GM23338 (cell line): ENCODE data around the gene VPS50. TPM values are rescaled to one million over a fixed set of nuclear protein-coding genes. Genes with fewer than 3 reads are reported as not detected.

Experiments
- ATAC-seq: fragments of 200-7000 bp; cut with Tn5 transposase; 3 replicates; pipeline ENCODE4 v1.9.1; 2020
- DNase-seq: peaks from one replicate; pipeline ENCODE4 v3.0.0-alpha.2; 2015; ENCODE audit warnings: low spot score
- H2AFZ ChIP-seq: fragments of 200-600 bp; sonication (generic); 2 replicates; pipeline ENCODE4 v1.8.0; 2016; ENCODE audit warnings: antibody characterized with exemption, mild to moderate bottlenecking, moderate library complexity
- H3F3A ChIP-seq: fragments of 200-600 bp; sonication (generic); replicated peaks from 2 replicates; pipeline ENCODE4 v1.8.0; 2017; ENCODE audit warnings: antibody characterized with exemption, mixed run types, low read depth
- H3K27ac ChIP-seq: fragments of 200-600 bp; sonication (generic); 2 replicates; pipeline ENCODE4 v1.6.1; 2016; ENCODE audit warnings: low read depth
- H3K27me3 ChIP-seq: fragments of 200-600 bp; sonication (generic); 2 replicates; pipeline ENCODE4 v1.8.0; 2016; ENCODE audit warnings: mild to moderate bottlenecking, mixed run types, moderate library complexity; ENCODE audit not compliant: insufficient read depth
- H3K36me3 ChIP-seq: fragments of 200-600 bp; sonication (generic); 2 replicates; pipeline ENCODE4 v1.8.0; 2016; ENCODE audit warnings: mild to moderate bottlenecking; ENCODE audit not compliant: insufficient read depth
- H3K4me1 ChIP-seq: fragments of 200-600 bp; sonication (generic); 2 replicates; pipeline ENCODE4 v1.8.0; 2016; ENCODE audit warnings: mild to moderate bottlenecking, moderate library complexity; ENCODE audit not compliant: insufficient read depth
- H3K4me2 ChIP-seq: fragments of 200-600 bp; sonication (generic); 2 replicates; pipeline ENCODE4 v1.7.1; 2017; ENCODE audit warnings: mixed run types
- H3K4me3 ChIP-seq: fragments of 200-600 bp; sonication (generic); 2 replicates; pipeline ENCODE4 v1.6.1; 2016; ENCODE audit warnings: mixed run types
- H3K79me2 ChIP-seq: fragments of 200-600 bp; sonication (generic); replicated peaks from 2 replicates; pipeline ENCODE4 v1.8.0; 2017; ENCODE audit warnings: mild to moderate bottlenecking; ENCODE audit not compliant: insufficient read depth
- H3K9me2 ChIP-seq: fragments of 200-600 bp; sonication (generic); 2 replicates; pipeline ENCODE4 v1.8.0; 2017; ENCODE audit not compliant: insufficient read depth
- H4K20me1 ChIP-seq: fragments of 200-600 bp; sonication (generic); replicated peaks from 2 replicates; pipeline ENCODE4 v1.8.0; 2017; ENCODE audit warnings: mild to moderate bottlenecking; ENCODE audit not compliant: insufficient read depth
- H3K27ac Mint-ChIP-seq: 2 replicates; pipeline ENCODE4 v1.8.0; 2020; ENCODE audit warnings: inconsistent platforms, mild to moderate bottlenecking, moderate library complexity, mixed read lengths
- H3K27me3 Mint-ChIP-seq: 3 replicates; pipeline ENCODE4 v1.8.0; 2022; ENCODE audit warnings: low read depth, mild to moderate bottlenecking, moderate library complexity, mixed read lengths, inconsistent platforms; ENCODE audit not compliant: insufficient read depth, poor library complexity
- H3K36me3 Mint-ChIP-seq: 3 replicates; pipeline ENCODE4 v1.8.0; 2021; ENCODE audit warnings: low read depth, mild to moderate bottlenecking, inconsistent platforms, moderate library complexity, mixed read lengths
- H3K4me1 Mint-ChIP-seq: 3 replicates; pipeline ENCODE4 v1.8.0; 2020; ENCODE audit warnings: mild to moderate bottlenecking, inconsistent platforms, mixed read lengths
- H3K4me3 Mint-ChIP-seq: 3 replicates; pipeline ENCODE4 v1.8.0; 2021; ENCODE audit warnings: moderate library complexity, mild to moderate bottlenecking, inconsistent platforms, mixed read lengths
- H3K9me3 Mint-ChIP-seq: 3 replicates; pipeline ENCODE4 v1.8.0; 2020; ENCODE audit warnings: moderate library complexity, mild to moderate bottlenecking, inconsistent platforms, mixed read lengths
- CREB1 ChIP-seq: fragments of 250-450 bp; sonication (Bioruptor Pico); IDR thresholded peaks from 2 replicates; pipeline ENCODE4 v1.5.0; 2020; ENCODE audit warnings: low read depth, mild to moderate bottlenecking, moderate library complexity
- CTCF ChIP-seq, 2 experiments: fragments of 200-600 bp in 1 of 2; sonication (generic) in 1 of 2; conservative IDR thresholded peaks; 2 replicates each; pipeline versions ENCODE4 v1.5.1 to v1.6.1; 2016 to 2017; ENCODE audit warnings: antibody characterized with exemption in 2 of 2, low read depth in 2 of 2, mild to moderate bottlenecking in 2 of 2, moderate library complexity in 1 of 2
- ETS1 ChIP-seq: IDR thresholded peaks from 2 replicates; pipeline ENCODE4 v1.6.1; 2016; ENCODE audit warnings: antibody characterized with exemption
- EZH2 ChIP-seq: fragments of 200-600 bp; sonication (generic); IDR thresholded peaks from one replicate; pipeline ENCODE4 v1.8.0; 2017; ENCODE audit warnings: antibody characterized with exemption, mild to moderate bottlenecking, low read depth; ENCODE audit not compliant: unreplicated experiment
- EZH2phosphoT487 ChIP-seq: fragments of 200-600 bp; sonication (generic); IDR thresholded peaks from one replicate; pipeline ENCODE4 v1.8.1; 2018; ENCODE audit warnings: antibody characterized with exemption; ENCODE audit not compliant: unreplicated experiment
- JUNB ChIP-seq: IDR thresholded peaks from one replicate; pipeline ENCODE4 v1.6.1; 2016; ENCODE audit warnings: antibody characterized with exemption; ENCODE audit not compliant: unreplicated experiment
- NANOG ChIP-seq: IDR thresholded peaks from 2 replicates; pipeline ENCODE4 v1.6.1; 2016; ENCODE audit warnings: antibody characterized with exemption, borderline replicate concordance
- POLR2AphosphoS5 ChIP-seq: IDR thresholded peaks from 2 replicates; pipeline ENCODE4 v1.6.1; 2016; ENCODE audit warnings: antibody characterized with exemption, low read depth
- STAT1 ChIP-seq: IDR thresholded peaks from one replicate; pipeline ENCODE4 v1.6.1; 2016; ENCODE audit warnings: antibody characterized with exemption; ENCODE audit not compliant: unreplicated experiment
- ZNF114 ChIP-seq: fragments of 250-450 bp; sonication (Bioruptor Pico); IDR thresholded peaks from 2 replicates; pipeline ENCODE4 v1.5.0; 2020; ENCODE audit warnings: mild to moderate bottlenecking, moderate library complexity
- ZNF331 ChIP-seq: fragments of 250-450 bp; sonication (Bioruptor Pico); IDR thresholded peaks from 2 replicates; pipeline ENCODE4 v1.5.0; 2020; ENCODE audit warnings: low read depth, mild to moderate bottlenecking, moderate library complexity
- polyA plus RNA-seq: library from polyadenylated mRNA; unstranded; fragments of >200 nt; fragmentation: Nextera tagmentation; extraction: Ambion mirVana; gene quantifications from 2 replicates; pipeline ENCODE4 v1.2.1, GENCODE V29; 2016
- total RNA-seq: library from RNA; depleted of rRNA; stranded (reverse); fragments of >200 nt; shearing (Covaris generic); gene quantifications from 2 replicates; pipeline ENCODE4 v1.2.3, GENCODE V29; 2014
- TF ChIP-seq, protein P1 (sequence below): IDR thresholded peaks from one replicate; pipeline ENCODE4 v1.6.1; 2018; ENCODE audit warnings: antibody characterized with exemption; ENCODE audit not compliant: unreplicated experiment
- TF ChIP-seq, protein P2 (sequence below): fragments of 250-450 bp; sonication (Bioruptor Pico); IDR thresholded peaks from 2 replicates; pipeline ENCODE4 v1.5.0; 2020; ENCODE audit warnings: mild to moderate bottlenecking, moderate library complexity

VPS50 gene
- total and polyA plus RNA-seq, 2 experiments from 2014 or later: 4.3 to 12.3 TPM

GRCh38 chr7:93198472-93198871 lies 33.7 kb upstream of the VPS50 start:
- no peak for TF ChIP-seq ETS1
- TF ChIP-seq, protein P1, sequence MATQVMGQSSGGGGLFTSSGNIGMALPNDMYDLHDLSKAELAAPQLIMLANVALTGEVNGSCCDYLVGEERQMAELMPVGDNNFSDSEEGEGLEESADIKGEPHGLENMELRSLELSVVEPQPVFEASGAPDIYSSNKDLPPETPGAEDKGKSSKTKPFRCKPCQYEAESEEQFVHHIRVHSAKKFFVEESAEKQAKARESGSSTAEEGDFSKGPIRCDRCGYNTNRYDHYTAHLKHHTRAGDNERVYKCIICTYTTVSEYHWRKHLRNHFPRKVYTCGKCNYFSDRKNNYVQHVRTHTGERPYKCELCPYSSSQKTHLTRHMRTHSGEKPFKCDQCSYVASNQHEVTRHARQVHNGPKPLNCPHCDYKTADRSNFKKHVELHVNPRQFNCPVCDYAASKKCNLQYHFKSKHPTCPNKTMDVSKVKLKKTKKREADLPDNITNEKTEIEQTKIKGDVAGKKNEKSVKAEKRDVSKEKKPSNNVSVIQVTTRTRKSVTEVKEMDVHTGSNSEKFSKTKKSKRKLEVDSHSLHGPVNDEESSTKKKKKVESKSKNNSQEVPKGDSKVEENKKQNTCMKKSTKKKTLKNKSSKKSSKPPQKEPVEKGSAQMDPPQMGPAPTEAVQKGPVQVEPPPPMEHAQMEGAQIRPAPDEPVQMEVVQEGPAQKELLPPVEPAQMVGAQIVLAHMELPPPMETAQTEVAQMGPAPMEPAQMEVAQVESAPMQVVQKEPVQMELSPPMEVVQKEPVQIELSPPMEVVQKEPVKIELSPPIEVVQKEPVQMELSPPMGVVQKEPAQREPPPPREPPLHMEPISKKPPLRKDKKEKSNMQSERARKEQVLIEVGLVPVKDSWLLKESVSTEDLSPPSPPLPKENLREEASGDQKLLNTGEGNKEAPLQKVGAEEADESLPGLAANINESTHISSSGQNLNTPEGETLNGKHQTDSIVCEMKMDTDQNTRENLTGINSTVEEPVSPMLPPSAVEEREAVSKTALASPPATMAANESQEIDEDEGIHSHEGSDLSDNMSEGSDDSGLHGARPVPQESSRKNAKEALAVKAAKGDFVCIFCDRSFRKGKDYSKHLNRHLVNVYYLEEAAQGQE: no peak
- TF ChIP-seq CTCF (conservative IDR thresholded peaks at IDR 0.05; ENCODE audit: low read depth in 2 of 2): no peak
- TF ChIP-seq NANOG: no peak
- TF ChIP-seq ZNF331 (CRISPR knock-in tag): no peak
- TF ChIP-seq ZNF114 (CRISPR knock-in tag): no peak
- no peak for TF ChIP-seq EZH2
- no peak for TF ChIP-seq POLR2AphosphoS5
- no peak for TF ChIP-seq CREB1
- TF ChIP-seq, protein P2, sequence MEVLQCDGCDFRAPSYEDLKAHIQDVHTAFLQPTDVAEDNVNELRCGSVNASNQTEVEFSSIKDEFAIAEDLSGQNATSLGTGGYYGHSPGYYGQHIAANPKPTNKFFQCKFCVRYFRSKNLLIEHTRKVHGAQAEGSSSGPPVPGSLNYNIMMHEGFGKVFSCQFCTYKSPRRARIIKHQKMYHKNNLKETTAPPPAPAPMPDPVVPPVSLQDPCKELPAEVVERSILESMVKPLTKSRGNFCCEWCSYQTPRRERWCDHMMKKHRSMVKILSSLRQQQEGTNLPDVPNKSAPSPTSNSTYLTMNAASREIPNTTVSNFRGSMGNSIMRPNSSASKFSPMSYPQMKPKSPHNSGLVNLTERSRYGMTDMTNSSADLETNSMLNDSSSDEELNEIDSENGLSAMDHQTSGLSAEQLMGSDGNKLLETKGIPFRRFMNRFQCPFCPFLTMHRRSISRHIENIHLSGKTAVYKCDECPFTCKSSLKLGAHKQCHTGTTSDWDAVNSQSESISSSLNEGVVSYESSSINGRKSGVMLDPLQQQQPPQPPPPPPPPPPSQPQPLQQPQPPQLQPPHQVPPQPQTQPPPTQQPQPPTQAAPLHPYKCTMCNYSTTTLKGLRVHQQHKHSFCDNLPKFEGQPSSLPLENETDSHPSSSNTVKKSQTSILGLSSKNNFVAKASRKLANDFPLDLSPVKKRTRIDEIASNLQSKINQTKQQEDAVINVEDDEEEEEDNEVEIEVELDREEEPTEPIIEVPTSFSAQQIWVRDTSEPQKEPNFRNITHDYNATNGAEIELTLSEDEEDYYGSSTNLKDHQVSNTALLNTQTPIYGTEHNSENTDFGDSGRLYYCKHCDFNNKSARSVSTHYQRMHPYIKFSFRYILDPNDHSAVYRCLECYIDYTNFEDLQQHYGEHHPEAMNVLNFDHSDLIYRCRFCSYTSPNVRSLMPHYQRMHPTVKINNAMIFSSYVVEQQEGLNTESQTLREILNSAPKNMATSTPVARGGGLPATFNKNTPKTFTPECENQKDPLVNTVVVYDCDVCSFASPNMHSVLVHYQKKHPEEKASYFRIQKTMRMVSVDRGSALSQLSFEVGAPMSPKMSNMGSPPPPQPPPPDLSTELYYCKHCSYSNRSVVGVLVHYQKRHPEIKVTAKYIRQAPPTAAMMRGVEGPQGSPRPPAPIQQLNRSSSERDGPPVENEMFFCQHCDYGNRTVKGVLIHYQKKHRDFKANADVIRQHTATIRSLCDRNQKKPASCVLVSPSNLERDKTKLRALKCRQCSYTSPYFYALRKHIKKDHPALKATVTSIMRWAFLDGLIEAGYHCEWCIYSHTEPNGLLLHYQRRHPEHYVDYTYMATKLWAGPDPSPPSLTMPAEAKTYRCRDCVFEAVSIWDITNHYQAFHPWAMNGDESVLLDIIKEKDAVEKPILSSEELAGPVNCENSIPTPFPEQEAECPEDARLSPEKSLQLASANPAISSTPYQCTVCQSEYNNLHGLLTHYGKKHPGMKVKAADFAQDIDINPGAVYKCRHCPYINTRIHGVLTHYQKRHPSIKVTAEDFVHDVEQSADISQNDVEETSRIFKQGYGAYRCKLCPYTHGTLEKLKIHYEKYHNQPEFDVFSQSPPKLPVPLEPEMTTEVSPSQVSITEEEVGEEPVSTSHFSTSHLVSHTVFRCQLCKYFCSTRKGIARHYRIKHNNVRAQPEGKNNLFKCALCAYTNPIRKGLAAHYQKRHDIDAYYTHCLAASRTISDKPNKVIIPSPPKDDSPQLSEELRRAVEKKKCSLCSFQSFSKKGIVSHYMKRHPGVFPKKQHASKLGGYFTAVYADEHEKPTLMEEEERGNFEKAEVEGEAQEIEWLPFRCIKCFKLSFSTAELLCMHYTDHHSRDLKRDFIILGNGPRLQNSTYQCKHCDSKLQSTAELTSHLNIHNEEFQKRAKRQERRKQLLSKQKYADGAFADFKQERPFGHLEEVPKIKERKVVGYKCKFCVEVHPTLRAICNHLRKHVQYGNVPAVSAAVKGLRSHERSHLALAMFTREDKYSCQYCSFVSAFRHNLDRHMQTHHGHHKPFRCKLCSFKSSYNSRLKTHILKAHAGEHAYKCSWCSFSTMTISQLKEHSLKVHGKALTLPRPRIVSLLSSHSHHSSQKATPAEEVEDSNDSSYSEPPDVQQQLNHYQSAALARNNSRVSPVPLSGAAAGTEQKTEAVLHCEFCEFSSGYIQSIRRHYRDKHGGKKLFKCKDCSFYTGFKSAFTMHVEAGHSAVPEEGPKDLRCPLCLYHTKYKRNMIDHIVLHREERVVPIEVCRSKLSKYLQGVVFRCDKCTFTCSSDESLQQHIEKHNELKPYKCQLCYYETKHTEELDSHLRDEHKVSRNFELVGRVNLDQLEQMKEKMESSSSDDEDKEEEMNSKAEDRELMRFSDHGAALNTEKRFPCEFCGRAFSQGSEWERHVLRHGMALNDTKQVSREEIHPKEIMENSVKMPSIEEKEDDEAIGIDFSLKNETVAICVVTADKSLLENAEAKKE (CRISPR knock-in tag): no peak
- no peak for TF ChIP-seq JUNB
- TF ChIP-seq STAT1: no peak
- no peak for TF ChIP-seq EZH2phosphoT487
- no peaks in the 10 kb centered on the region for H3F3A ChIP-seq
- no peaks in the 10 kb centered on the region for H3K4me1 ChIP-seq
- Mint-ChIP-seq H3K4me1 (no peaks in the 10 kb centered on the region), H3K27ac (no peak overlapping the region), H3K36me3 (no peaks in the 10 kb centered on the region), H3K9me3 (no peaks in the 10 kb centered on the region), H3K4me3 (no peak overlapping the region), H3K27me3 (no peaks in the 10 kb centered on the region)
- H3K27ac ChIP-seq: no peak overlapping the region
- H3K36me3 ChIP-seq: no peaks in the 10 kb centered on the region
- H3K27me3 ChIP-seq: no peaks in the 10 kb centered on the region
- ATAC-seq (no peak), DNase-seq (no peak)
- no peaks in the 10 kb centered on the region for H3K9me2 ChIP-seq
- no peaks in the 10 kb centered on the region for H4K20me1 ChIP-seq
- H3K79me2 ChIP-seq: no peaks in the 10 kb centered on the region
- no peak overlapping the region for H3K4me2 ChIP-seq
- no peak overlapping the region for H2AFZ ChIP-seq
- no peak overlapping the region for H3K4me3 ChIP-seq
